ENCODE measurements around the gene DCP2. TPM values are rescaled to one million over a fixed set of nuclear protein-coding genes. Genes with fewer than 3 reads are reported as not detected.

Gene DCP2
- polyA plus RNA-seq, 3 donors = 34.4 to 41.2 (median 37.2) TPM

Other genes starting within 250 kb of the DCP2 start
- gene APC, start 238.9 kb upstream of the DCP2 start, polyA plus RNA-seq (ENCODE audit: insufficient read length in 3 of 3) = 10 to 100 TPM; 30.4 to 34.1 (median 33.6) TPM
- 100 to 1,000 TPM in 1 of 3 donors, 10 to 100 TPM in 2; 73.6 to 102 (median 79.4) TPM for gene SRP19, start 115.5 kb upstream of the DCP2 start, polyA plus RNA-seq (ENCODE audit: insufficient read length in 3 of 3)
- 100 to 1,000 TPM in 2 of 3 donors, 10 to 100 TPM in 1; 96.7 to 112 (median 111) TPM for gene REEP5, start 54.6 kb upstream of the DCP2 start, polyA plus RNA-seq (ENCODE audit: insufficient read length in 3 of 3)